GM21515 (cell line): ENCODE data around the gene TEDC1.

Experiments
- ATAC-seq: cut with Tn5 transposase; IDR thresholded peaks from one replicate; pipeline ENCODE4 v1.9.1; 2021; ENCODE audit not compliant: unreplicated experiment

TEDC1 gene, protein sequence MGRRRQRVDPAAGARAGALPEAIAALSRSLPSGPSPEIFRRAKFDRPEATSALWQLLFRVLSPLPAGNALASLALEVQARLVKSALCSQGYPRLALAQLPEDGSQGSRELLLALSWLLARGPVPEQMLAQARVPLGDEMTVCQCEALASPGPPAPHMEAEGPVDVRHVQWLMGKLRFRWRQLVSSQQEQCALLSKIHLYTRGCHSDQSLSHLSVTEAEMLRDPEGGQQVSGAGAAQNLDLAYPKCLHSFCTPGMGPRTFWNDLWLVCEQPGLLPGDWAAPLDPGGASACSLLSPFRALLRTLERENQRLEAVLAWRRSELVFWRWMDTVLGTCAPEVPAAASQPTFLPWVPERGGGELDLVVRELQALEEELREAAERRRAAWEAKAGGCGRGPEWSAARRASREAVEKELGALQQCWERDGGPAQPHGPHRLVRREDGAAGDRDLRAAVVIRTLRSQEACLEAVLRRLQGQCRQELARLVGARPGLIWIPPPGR

DNA sequence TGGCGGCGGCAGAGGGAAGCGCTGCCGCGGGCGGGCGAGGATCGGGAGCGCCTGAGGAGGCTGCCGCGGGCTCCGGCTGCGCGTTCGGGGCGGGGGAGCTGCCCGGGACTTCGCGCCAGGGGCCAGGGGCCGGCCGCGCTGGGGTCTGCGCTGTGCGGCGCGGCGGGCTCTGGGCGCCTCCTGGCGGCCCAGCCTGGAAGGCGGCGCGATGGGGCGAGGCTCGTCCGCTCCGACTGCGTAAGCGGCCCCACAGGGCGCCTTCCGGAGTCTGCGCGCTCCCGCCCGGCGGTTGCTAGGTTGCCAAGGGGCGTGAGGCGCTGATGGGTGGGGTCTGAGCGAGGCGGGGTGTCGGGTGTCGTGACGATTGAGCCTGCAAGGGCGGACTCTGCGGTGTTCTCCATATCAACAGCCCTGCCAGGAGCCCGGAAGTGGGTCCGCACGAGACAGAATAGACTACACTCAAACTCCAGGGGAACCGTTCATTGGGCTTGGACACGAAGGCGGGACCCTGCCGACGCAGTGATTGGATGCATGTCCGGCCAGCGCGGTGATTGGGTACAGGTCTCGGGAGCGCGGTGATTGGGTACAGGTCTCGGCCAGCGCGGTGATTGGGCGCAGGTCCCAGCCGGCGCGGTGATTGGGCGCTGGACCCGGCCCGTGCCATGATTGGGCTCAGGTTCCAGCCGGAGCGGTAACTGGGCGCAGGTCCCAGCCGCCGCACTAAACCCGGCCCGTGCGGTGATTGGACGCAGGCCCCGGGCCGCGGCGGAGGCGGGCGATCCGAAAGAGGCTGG is at the start of gene TEDC1:
Gene TEDC1 (plus strand): TSS at position 675 of the 794 bp plus-strand sequence. CDS start 130 bp downstream, outside the sequence.
- ATAC-seq: peak; percentile 65

DNA sequence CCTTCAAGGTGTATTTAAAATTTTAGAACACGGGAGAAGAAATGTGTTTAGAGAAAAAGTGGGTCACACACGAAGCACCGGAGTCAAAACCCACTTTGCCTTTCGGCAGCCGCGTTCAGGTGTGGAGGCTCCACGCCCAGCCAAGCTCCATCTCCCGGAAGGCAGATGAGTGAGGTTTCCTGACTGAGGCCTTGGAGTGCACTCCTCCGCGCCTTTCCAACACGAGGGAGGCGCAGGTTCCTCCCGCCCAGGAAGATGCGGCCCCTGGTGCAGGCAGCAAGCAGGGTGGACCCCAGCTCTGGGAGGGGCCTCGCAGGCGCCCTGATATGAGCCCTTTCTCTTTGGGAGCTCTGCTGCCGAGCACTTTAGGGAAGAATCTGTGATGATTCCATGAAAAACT is 48.9 kb upstream of the TEDC1 start:
- ATAC-seq: no peak

DNA sequence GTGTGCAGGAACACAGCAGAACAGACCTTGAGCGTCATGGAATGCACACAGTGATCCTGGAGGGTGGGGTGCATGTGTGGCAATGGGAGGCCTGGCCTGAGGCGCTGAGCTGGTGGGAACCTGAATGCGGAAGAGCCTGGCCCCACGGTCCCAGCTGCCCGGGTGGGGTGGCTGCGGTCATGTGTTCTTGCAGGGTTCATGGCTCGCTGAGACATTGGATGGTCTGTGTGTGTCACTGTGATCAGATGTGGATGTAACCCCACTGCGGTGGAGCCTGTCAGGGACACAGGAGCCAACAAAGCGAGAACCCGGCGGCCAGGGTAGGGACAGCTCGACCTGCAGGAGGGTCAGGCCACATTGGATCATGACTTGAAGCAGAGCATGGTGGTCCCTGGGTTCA is 48.2 kb upstream of the TEDC1 start:
- ATAC-seq: no peak

DNA sequence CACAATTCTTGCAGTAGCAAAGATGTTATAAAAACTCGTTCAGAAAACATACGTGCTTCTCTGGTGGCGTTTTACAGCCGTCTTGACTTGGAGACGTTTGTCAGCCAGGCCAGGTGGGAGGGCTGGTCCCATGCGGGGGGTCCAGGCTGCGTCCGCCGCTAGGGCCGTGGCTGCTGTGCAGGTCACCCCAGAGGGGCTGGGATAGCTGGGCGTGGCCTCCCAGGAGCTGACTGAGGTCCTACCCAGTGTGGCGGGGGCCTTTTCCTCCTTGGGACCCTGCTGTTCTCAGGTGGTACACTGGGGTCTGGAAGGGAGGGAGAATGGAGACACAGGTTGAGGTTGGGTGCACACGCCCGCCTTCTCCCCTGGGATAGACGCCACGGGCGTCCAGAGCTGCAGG is 46.2 kb upstream of the TEDC1 start:
- ATAC-seq: no peak

DNA sequence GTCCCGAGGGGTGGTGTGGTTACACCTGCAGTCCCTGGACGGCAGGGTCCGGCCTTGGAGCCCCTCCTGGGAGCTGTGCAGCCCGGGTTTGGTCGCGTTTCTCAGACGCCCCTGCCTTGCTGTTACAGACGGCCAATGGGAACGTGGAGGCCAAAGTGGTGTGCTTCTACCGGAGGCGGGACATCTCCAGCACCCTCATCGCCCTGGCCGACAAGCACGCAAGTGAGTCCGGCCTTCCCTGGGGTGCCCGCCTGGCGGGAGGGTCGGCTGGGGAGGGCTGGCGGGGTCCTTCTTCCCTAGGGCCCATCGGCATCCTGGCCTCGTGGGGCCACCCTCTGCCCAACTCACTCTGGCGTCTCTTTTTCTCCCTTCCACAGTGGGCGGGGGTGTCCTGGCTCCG is 45.8 kb upstream of the TEDC1 start:
- ATAC-seq: no peak

DNA sequence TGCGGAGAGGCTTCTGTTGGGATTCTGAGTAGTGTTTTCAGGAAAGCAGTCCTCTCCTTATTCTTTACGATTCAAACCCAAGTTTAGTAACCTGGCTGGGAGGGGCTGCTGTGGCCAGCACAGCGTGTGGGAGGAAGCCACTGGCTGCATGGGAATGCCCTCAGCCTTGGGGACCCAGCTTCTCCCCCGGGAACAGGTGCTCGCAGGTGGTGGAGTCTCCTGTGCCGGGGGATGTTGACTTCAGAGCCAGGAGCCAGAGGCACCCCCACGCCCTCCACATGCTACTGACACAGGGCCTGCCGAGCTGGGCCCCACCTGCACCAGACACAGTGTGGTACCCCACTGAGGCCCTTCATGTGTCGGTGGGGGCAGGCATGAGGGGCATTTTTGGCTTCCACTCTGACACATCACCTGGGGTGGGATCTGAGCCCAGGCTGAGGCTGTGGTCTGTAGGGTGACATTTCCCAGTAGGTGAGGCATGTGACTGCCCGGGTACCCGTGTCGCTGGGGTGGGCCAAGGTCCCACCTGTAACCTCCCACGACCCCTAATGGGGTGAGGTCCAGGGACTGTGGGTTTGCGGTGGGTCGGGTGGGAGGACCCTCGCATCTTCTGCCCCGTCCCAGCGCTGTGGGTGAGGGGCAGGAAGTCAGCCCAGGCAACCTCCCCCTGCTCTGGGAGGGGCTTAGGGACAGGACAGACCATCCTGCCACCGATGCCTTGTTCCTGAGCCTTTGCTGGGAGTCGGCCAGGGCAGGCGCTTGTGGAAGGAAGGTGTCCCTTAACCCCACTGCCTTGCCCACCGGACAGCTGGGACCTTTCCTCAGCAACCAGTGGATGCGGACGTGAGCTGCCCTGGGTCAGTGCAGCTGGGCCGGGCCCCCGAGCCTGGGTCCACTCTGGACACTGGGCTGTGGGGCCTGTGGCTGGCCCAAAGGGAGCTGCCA is 44.9 kb upstream of the TEDC1 start:
- ATAC-seq: no peak

DNA sequence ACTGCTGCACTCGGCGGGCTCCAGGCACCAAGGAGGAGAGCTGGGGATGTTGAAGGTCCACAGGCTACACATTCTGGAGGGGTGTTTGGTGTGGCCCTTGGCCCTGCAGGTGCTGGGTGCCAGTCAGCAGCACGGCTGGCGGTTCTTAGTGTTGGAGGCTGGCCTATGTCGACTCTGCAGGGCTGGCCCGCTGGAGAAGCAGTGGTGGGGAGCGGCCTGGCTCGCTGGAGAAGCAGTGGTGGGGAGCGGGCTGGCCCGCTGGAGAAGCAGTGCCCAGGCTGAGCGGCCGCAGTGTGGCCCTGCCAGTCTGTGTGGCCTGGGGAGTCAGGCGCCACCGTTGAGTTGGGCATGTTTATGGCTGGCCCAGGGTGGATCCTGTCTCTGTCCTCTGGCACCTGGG is 44.1 kb upstream of the TEDC1 start:
- ATAC-seq: no peak

DNA sequence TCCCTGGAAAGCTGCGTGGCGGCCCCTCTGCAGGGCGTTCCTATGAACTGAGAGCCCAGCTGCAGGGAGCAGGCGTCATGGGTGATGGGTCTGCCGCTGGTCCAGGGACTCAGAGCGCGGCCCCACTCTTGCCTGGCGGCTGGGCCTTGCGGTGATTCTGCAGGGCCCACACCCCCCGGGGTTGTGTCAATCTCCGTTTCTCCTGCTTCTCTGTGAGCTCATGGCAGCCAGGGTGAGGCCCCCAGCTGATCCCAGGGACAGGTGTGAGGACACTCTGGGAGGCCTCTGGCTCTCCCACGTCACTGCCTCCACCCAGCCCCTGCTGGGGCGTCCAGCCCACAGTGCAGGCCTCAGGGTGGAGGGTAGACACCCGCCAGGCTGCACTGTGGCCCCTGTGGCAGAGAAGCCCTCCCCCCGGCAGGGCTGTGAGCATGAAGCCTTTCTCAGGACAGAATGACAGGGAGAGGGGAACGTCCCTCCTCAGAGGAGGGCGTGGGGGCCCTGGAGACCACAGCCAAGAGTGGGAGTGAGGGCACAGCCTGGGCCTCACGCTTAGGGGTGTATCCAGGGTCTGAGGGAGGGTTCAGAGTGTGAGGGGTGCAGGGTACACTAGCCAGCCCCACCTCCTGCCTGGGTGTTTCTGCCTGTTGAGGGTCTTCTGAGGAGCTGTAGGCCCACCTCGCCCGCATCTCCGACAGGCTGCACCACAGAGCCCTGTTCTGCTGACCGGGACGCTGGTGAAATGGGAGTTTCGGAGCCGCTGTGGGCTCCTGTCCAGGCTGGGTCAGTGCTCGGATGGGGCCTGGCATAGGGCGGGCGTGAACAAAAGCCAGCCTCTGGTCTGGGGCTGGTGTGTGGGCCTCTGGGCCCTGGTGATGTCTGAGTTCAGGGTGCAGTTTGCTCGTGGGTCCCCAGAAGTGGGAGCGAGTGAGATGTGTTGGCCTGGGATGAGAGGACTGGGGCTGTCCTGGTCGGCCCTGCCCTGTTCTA is 43.1 kb upstream of the TEDC1 start:
- ATAC-seq: no peak

DNA sequence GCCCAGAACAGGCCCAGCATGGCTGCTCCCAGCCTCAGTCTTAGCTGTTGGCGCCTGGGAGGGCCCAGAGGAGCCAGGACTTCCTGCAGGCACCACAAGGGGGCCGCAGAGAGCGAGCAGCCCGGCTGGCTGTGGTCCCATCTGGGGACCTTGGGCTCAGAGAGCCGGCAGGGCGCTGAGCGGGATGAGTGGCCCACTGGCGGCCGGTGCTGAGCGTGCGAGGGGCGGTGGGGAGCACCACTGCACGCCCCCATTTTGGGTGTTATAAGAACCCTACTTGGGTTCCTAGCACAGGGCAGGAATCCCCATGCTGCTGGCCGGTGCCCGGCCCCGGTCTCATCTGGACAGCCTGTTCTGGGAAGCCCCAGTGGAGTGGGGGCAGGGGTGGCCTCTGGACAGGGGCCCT is 42.3 kb upstream of the TEDC1 start:
- no peak for ATAC-seq

DNA sequence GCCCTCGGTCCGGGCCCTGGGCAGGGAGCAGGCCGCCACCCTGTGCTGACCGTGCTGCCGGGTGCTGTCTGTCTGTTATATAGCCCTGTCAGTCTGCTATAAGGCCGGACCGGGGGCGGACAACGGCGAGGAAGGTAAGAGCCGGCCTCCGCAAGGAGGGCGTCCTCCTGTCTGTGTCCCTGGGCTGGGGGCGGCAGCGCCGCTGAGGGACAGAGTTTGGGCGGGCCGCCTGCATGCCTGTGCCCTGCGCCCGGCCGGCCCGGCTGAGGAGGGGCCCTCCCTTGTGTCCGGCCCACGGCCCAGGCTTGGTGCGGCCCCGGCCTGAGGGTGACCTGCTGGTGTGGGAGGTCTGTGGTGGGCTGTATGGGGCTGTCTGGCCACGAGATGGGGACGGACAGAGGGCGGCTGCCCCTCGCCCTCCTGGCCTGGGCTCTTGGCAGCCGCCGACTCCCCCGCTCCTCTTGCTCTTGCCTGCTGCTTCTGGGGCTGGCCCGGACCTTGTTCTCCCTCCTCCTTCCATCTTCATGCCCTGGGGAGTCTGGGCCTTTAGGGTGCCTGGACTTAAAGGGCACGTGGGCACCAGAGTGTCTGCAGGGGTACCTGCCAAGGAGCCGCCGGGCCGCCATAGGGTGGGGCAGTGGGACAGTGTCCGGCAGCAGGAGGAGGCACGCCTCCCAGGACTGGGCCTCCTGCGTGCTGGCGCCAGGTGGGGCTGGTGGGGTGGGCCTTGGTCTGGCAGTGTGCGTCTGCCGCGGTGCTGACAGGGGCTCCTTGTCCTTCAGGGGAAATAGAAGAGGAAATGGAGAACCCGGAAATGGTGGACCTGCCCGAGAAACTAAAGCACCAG is 41.5 kb upstream of the TEDC1 start:
- no peak for ATAC-seq

DNA sequence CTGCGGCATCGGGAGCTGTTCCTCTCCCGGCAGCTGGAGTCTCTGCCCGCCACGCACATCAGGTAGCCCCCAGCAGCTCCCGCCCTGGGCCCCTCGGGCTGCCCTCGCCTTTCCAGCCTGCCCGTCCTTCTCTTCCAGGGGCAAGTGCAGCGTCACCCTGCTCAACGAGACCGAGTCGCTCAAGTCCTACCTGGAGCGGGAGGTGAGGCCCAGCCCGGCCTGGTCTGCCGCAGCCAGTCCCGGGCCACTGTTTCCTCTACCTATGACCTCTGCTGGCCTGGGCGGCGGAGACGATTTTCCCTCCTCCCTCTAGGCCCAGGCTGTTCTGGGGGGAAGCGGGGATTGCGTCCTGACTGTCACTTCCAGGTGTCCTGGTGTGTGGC is 40.9 kb upstream of the TEDC1 start:
- no peak for ATAC-seq

DNA sequence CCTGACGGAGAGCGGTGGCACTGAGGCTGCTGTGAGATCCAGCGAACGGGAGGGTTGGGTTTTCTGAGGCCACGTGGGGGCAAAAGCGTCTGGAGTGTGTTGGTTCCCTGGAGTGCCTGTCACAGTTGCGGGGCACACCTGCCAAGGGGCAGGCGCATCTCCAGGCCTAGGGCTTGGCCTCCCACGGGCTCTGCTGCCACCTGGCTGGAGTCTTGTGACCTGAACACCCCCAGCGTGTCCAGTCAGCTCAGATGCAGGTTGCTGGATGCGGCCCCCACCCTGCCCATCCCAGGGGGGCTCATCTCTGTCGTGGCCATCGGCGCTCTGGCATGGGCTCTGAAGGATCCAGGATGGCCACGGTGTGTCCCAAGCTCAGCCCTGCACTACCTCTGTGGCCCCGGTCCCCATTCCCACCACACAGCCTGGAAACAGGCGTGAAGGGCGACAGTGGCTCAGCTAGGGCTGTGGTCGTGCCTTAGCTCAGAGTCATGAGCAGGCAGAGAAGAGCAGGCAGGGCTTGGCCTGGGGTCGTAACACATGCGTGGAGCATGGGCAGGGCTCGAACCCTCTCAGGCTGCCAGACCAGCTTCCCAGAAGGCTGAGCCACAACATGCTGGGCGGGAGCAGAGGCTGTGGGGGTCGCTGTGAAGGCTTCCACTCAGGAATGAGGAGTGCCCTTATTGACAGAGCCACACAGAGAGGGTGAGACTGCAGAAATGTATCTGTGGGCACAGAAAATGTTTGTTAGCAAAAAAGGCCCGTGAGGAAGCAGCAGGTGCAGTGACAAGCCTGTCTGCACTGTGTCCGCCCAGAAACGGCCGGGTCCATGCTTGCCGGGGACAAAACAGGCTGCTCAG is 40.0 kb upstream of the TEDC1 start:
- ATAC-seq: no peak

DNA sequence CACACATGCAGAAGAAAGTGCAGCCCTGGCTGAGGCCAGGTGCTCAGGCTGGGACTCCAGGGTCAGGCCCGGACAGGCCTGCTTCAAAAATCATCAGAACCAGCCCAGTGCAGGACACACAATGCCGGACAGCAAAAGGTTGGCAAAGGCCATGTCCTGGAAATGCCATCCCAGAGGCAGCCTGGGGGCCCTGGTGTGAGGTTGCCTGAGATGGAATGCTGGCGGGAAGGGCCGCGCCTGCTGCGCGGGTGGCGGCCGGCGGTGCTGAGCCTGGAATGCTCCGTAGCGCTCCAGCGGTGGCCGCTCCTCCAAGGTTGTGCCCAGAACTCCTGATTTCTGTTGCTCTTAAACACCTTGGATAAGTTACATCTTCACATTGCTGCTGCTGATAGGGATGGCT is 38.1 kb upstream of the TEDC1 start:
- ATAC-seq: no peak

DNA sequence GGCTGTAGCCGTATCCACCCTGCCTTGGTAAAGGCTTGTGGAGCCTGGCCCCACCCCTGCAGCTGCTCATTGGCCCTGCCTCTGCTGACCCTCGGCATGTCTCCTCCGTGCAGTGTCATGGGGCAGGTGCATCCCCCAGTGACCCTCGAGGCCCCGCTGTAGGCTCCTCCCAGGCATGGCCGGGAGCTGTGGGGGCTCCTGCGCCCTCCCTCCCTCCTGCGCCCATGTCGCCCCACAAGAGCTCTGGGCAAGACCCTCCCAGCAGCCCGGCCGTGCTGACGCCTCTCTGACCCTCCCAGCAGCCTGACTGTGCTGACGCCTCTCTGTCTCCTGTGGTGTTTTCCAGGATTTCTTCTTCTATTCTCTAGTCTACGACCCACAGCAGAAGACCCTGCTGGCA is 37.2 kb upstream of the TEDC1 start:
- no peak for ATAC-seq

DNA sequence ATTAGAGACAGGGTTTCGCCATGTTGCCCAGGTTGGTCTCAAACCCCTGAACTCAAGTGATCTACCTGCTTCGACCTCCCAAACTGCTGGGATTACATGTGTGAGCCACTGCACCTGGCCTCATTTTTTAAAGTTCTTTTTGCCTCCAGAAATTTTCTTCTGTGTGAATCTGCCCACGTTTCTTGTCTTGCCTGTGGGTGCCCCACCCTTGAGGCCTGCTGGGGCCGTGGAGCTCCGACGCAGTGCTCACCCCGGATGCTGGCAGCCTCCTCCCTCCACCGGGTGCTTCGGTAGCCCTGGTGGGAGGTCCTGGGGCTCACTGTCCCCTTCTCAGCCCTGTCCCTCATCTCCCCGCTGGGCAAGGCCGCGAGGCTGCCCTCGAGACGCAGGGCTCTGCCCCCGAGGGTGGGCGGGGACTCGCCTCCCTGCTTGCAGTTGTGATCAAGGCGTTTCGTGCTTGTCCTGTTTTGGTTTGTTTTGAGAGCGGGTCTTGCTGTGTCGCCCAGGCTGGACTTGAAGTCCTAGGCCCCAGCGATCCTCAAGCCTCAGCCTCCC is 35.9 kb upstream of the TEDC1 start:
- no peak for ATAC-seq

DNA sequence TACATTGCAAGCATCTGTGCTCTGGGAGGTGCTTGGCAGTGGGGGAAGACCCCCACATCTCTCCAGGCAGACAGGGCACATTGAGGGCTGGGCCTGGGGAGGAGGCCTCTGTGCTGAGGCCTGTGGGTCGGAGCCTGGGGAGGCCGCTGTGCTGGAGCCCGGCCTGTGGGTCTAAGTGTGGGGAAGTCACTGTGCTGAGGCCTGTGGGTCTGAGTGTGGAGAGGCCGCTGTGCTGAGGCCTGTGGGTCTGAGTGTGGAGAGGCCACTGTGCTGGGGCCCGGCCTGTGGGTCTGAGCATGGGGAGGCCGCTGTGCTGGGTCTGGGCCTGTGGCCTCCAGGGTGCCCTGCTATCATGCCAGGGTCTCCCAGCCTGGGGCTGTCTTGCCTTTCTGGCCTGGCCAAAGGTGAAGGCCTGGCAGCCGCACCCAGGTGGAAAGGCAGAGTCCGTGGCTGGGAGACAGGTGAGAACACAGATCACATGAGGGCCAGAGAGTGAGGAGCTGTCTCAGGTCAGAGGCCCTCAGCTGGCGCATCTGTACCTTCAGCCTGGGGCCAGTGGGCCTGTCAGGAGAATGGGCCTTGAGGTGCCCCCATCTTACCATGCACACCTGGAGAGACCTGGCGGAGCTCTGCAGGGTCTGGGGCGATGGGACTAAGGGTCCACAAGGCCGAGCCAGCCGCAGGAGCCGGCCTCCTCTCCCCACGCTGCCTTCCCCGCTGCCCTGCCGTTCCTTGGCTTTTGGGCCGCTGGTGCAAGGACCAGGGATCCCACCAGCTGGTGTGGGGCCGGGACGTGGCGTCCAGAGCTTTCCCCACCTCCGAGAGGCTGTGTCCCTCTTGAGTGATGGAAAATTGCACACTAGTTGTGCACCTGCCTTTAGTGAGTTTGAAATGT is 35.0 kb upstream of the TEDC1 start:
- no peak for ATAC-seq
